TTC549 (cell line): Measurements from ENCODE around the gene C11orf68.

Experiments used
- FAIRE-seq: peaks from 2 replicates; lab custom pipeline; 2012; peaks lifted over from hg19 to GRCh38; lab: Jason Lieb, UNC

C11orf68 gene

DNA sequence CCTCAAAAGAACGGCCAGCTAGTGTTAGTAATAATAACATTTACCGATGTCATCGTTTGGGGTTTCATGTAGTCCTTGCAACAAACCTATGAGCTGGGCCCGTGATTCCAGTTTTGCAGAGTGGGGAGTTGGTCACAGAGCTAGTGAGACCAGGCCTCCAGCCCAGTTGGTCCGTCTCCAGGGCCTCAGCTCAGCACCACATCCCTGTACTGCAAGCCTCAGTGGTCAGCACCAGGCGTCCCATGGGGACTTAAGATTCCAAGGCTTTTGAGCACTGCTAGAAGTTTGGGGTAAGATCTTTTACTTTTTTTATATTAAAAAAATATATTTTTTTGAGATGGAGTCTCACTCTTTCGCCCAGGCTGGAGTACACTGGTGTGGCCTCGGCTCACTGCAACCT, 25.3 kb upstream of the C11orf68 start:
- no peak for FAIRE-seq

GRCh38 chr11:65942531-65942930, 23.7 kb upstream of the C11orf68 start:
- FAIRE-seq, result no peak

DNA sequence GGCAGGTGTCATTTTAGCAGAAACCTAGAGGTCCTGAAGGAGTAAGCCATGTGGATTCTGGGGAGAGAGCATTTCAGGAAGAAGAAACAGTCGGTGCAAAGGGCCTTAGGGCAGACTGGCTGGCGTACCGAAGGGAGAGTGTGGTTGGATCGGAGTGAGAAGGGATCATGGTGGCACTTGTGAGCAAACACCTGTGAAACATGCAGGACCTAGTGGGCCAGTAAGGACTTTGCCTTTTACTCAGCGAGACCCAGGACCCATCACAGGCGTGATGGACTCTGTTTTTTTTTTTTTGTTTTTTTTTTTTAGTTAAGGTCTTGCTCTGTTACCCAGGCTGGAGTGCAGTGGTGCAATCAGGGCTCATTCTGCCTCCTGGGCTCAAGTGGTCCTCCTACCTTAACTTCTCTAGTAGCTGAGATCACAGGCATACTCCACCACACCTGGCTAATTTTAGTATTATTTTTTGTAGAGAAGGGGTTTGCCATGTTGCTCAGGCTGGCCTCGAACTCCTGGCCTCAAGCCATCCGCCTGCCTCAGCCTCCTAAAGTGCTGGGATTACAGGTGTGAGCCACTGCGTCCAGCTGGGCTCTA, 23.0 kb upstream of the C11orf68 start:
- FAIRE-seq, result no peak

DNA sequence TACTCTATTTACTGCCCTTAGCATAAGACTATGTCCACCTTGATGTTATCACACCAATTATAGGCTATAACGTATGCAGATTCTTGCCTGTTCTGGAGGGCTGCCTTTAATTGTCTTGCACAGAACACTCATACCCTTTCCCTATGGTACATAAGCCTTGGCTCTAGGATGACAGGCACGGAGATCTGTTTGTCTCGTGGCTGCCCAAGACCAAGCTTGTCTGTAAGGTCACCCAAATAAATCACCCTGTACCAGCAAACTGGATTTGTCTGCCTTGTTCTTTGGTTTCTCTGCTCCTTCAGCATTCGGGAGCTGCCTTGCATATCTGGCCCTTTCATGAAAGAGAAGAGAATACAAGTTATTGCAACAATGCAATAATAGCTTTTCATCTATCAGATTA, 18.9 kb upstream of the C11orf68 start:
- FAIRE-seq, result no peak

DNA sequence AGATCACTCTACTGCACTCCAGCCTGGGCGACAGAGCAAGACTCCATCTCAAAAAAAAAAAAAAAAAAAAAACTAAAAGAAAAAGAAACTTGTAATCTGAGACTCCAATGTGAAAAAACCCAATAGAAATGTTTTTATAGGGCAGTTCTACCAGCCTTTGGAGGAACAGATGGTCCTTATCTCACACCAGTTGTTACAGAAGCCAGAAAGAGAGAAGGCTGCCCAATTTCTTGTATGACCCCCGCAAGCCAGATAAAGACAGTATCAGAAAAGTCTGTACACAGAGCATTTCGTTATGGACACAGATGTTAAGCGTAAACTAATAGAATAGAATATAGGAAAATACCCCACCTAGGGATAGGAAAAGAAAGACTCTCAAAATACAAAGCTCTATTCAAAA, 15.2 kb upstream of the C11orf68 start:
- FAIRE-seq, result no peak

DNA sequence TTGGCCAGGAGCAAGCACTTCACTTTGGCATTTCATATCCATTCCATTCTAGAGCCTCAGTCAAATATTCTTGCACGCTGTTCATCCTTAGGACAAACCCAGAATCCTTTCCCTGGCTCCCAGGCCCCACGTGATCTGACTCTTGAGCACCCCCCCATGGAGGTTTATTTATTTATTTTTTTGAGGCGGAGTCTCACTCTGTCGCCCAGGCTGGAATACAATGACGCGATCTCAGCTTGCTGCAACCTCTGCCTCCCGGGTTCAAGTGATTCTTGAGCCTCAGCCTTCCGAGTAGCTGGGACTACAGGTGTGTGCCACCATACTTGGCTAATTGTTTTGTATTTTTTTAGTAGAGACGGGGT, 13.7 kb upstream of the C11orf68 start:
- FAIRE-seq, result no peak

- no peak for FAIRE-seq
Observed at GRCh38 chr11:65931773-65932557, 13.1 kb upstream of the C11orf68 start.

- FAIRE-seq, result no peak
Observed at GRCh38 chr11:65928667-65929066, 9.8 kb upstream of the C11orf68 start.

GRCh38 chr11:65927904-65928397, 9.1 kb upstream of the C11orf68 start:
- FAIRE-seq, result no peak

DNA sequence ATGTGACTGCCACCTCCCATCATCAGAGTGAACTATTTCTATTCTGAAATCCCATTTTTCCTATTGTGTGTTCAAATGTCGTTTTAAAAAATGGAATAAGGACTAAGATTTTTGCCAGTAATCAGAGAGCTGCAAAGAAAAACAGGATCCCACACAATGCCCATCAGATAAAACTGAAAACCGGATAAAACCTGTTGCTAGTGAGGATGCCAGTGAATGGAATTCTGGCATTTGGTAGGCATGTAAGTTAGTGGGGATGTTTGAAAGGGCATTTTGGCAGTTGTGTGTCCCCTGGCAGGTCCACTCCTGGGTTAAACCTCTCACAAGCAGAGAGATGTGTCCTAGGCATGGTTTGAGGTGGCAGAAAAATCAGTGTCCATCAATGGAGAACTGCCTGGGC, 6.5 kb upstream of the C11orf68 start:
- no peak for FAIRE-seq

- FAIRE-seq, result no peak
Observed at GRCh38 chr11:65922565-65922964, 3.7 kb upstream of the C11orf68 start.

DNA sequence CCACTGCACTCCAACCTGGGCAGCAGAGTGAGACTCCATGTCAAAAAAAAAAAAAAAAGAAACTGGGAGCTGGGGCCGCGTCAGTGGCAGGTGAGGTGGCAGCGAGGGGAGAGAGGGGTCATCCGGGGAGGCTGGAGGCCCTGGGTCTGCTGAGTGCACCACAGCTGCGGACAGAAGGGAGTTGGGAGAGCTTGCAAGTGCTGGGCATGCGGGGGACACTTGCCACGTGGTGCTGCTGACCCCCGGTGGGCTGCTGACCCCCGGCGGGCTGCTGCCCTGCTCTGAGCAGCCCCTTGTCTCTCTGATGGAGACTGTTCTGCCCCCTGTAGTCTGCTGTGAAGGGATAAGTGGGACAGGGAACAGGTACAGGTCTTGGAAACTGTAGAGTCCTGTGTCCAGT, 3.0 kb upstream of the C11orf68 start:
- no peak for FAIRE-seq

DNA sequence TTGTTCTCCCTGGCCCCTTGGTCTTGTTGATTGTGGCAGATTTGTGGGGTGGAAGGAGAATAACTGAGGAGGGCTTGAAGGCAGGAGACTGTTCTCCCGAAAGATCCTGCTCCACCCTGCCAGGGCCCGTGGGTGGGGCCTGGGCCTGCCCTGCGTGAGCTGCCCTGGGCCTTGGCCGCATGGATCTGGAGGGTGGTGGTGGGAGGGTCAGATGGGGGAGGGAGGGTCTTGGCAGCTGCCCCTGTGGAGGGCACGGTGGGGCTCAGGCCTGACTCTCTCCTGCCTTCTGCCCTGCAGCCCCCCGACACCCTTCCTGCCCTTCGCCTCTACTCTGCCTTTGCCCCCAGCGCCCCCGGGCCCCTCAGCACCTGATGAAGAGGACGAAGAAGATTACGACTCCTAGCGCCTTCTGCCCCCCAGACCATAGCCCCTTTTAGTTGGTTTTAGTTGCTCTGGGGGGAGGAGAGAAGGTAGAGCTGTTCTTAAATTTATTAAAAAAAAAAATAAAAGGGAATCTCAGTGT, 2.2 kb upstream of the C11orf68 start:
- FAIRE-seq, result no peak

DNA sequence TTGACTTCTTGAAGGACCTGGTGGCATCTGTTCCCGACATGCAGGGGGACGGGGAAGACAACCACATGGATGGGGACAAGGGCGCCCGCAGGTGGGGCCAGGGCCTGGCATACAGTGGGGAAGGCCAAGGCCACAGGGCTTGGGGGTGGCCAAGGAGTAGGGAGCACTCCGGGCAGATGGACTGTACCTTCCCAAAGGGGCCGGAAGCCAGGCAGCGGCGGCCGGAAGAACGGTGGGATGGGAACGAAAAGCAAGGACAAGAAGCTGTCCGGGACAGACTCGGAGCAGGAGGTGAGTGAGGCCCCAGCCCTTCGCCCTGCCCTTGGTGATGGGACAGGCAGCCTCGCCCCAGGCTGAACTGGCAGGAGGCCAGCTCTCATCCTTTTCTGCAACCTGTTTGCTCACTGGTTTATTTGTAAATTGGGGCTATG, 1.5 kb upstream of the C11orf68 start:
- FAIRE-seq, result no peak

DNA sequence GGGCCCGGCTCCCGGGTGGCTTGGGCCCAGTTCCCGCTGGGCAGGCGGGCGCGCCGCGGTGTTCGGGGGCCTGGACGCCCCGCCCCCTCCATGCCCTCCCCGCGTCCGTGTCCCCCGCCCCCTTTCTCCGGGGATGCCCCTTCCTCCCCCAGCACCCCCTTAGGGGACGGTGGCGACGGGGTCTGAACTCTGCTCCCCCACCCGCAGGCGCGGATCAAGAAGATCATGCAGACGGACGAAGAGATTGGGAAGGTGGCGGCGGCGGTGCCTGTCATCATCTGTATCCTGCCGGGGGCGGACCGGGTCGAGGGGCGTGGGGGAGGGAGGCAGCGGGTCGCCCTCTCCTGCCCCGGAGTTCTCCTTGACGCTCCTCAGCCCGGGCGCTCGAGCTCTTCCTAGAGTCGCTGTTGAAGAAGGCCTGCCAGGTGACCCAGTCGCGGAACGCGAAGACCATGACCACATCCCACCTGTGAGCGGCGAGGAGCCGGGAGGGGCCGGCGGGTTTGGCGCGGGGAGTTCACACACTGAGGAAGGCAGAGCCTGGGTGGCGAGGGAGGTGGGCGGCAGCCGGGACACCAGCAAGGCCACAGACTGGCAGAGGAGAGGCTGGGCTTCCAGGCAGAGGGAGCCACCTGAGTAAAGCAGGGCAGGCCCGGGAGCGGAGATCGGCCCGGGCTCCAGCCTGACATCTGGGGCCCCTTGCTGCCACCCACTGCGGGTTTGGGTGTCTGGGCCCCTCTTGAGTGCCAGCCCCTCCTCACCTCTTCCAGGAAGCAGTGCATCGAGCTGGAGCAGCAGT, 910 bp upstream of the C11orf68 start:
- FAIRE-seq, result no peak

GRCh38 chr11:65919141-65919572, 295 bp upstream of the C11orf68 start, which contains the start of gene DRAP1:
Gene DRAP1, plus strand, starts transcription at chr11:65919426. Its CDS starts 76 bp downstream, at chr11:65919502.
- no peak for FAIRE-seq

- FAIRE-seq, result no peak
Observed at GRCh38 chr11:65917434-65918210, 1.2 kb downstream of the C11orf68 start.

DNA sequence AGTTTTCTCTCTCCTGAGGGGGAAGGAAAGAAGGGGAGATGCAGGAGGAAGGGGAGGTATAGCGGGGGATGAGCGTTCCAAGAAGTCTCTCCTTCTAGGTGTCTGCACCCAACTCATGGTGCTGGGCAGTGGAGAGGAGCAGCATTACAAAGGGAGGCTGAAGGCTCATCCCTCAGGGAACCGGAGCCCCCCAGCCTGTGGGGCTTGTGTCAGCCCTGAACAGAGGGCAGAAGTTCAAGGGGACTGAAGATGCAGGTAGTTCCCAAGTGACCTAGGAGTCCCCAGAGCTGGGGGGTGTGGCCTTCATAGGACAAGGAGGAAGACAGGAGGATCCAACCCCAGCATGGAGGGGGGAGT, 1.8 kb downstream of the C11orf68 start:
- no peak for FAIRE-seq

DNA sequence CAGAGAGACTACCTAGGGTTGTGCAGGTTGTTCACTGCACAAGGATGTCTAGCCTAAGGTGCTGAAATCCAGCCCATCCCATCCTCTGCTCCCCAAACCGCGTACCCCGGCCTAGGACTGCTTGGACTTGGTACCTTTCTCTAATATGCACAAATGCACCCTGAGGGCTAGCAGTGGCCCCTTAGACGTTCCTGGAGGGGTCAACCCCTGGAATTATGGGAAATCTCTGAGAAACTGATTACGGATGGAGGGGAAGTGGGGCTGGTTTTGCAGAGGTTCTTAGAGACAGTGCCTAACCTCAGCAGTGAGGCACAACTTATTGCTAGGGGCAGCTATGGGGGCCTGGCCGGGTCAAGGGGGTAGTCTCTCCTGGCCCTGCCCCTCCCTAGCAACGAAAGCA, 2.5 kb downstream of the C11orf68 start:
- no peak for FAIRE-seq

DNA sequence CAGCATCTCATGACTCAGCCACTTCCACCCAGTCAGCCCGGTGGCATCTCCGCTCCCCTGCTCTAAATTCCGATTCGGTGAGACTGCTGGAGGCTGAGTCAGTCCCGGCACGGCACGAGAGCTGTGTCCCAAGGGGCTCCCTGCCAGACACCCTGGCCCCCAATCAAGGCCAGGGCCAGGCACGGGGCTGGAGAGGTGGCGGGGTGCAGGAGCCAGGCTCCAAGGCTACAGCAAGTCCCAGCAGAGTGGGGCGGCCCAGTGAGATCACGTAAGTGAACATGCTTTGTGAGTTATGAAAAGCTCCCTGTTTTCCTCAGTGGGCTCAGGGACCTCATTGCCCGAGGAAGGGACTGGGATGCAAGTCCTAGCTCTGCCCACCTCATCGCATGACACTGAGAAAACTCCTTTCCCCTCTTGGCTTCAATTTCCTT, 3.0 kb downstream of the C11orf68 start:
- no peak for FAIRE-seq

GRCh38 chr11:65915101-65915820, 3.6 kb downstream of the C11orf68 start:
- FAIRE-seq, result no peak
